PC-3 (cell line): ENCODE results near the gene UAP1L1.

Experiments used
- EZH2 ChIP-seq: fragments of 300-600 bp; sonication (generic); IDR thresholded peaks from one replicate; pipeline ENCODE4 v1.6.1; 2017; ENCODE audit warnings: antibody characterized with exemption, mild to moderate bottlenecking, low read length; ENCODE audit not compliant: unreplicated experiment
- TF ChIP-seq, protein P1 (sequence below): fragments of 300-600 bp; sonication (generic); conservative IDR thresholded peaks from 2 replicates; pipeline ENCODE4 v1.5.1; 2017; ENCODE audit warnings: antibody characterized with exemption, low read depth, mild to moderate bottlenecking, low read length

DNA sequence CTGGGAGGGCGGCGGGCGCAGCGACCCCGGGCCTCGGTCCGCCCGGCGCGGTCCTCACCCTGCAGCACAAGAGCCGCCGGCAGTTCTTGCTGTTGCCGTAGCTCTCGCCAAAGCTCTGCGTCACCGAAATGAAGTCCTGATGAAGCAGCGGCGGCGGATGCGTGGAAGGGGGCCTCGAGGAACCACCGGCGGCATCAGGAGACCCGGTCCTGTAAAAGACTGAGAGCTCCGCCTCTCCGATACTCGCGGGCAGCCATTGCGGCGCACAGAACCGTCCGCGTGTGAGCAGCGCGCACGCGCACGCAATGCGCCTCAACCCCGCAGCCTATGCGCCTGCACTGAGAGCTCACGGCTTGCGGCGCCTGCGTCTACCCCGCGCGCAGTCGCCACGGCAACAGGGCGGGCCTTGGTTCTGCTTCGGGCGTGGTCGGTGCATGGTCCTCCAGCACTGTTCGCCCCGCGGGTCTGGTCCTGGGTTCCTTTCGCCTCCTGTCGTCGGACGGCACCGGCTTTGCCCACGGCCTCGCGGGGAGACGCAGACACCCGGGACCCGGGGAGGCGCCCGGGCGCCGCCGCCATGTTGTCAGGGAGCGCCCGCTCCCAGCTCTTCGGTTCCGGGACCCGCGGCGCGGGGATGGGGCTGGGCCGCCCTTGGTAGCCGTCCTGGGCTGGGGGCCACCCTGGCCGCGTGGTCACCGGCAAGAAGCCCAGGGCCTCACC lies 52.3 kb downstream of the UAP1L1 start:
- TF ChIP-seq, protein P1, sequence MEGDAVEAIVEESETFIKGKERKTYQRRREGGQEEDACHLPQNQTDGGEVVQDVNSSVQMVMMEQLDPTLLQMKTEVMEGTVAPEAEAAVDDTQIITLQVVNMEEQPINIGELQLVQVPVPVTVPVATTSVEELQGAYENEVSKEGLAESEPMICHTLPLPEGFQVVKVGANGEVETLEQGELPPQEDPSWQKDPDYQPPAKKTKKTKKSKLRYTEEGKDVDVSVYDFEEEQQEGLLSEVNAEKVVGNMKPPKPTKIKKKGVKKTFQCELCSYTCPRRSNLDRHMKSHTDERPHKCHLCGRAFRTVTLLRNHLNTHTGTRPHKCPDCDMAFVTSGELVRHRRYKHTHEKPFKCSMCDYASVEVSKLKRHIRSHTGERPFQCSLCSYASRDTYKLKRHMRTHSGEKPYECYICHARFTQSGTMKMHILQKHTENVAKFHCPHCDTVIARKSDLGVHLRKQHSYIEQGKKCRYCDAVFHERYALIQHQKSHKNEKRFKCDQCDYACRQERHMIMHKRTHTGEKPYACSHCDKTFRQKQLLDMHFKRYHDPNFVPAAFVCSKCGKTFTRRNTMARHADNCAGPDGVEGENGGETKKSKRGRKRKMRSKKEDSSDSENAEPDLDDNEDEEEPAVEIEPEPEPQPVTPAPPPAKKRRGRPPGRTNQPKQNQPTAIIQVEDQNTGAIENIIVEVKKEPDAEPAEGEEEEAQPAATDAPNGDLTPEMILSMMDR: no peak
- TF ChIP-seq EZH2: no peak
